AG04450 (cell line): Measurements from ENCODE around the gene BTBD9. TPM values are rescaled to one million over a fixed set of nuclear protein-coding genes. Genes with fewer than 3 reads are reported as not detected.

Source experiments
- CTCF ChIA-PET: fragments of 300-600, 350-600 bp; formaldehyde crosslinking; extraction: SDS; loops from one replicate; lab custom pipeline; 2022; ENCODE audit warnings: antibody characterized with exemption, inconsistent platforms; lab: Charles Lee
- POLR2A ChIA-PET: fragments of 350-600 bp; formaldehyde crosslinking; extraction: SDS; loops from one replicate; lab custom pipeline; 2021; ENCODE audit warnings: antibody characterized with exemption, inconsistent platforms; lab: Yijun Ruan, JAX
- DNase-seq: peaks from one replicate; pipeline ENCODE4 v3.0.0-alpha.2; 2011; ENCODE audit warnings: low read depth, low spot score
- H3K27ac ChIP-seq: one replicate; pipeline ENCODE4 v1.5.1; 2012; ENCODE audit warnings: low read depth, low read length, control low read depth
- H3K27me3 ChIP-seq: one replicate; pipeline ENCODE4 v1.6.0; 2012; ENCODE audit warnings: low read length; ENCODE audit not compliant: control insufficient read depth, insufficient read depth
- H3K4me3 ChIP-seq: 2 replicates; pipeline ENCODE4 v1.5.1; 2011; ENCODE audit warnings: mild to moderate bottlenecking, low read depth, low read length, control low read depth
- H3K9me3 ChIP-seq: 2 replicates; pipeline ENCODE4 v1.5.1; 2012; ENCODE audit warnings: low read length; ENCODE audit not compliant: control insufficient read depth, insufficient read depth
- polyA plus RNA-seq: library from polyadenylated mRNA; depleted of rRNA; stranded (reverse); fragments of >200 nt; gene quantifications from 2 replicates; pipeline ENCODE4 v1.2.3, GENCODE V29; 2011
- TF ChIP-seq, protein P1 (sequence below): IDR thresholded peaks from 2 replicates; pipeline ENCODE4 v1.5.1; 2011; ENCODE audit warnings: low read depth, low read length, control low read depth, inconsistent platforms

BTBD9 gene
- polyA plus RNA-seq, 1 experiment, result 7.2 TPM

- TF ChIP-seq, protein P1, sequence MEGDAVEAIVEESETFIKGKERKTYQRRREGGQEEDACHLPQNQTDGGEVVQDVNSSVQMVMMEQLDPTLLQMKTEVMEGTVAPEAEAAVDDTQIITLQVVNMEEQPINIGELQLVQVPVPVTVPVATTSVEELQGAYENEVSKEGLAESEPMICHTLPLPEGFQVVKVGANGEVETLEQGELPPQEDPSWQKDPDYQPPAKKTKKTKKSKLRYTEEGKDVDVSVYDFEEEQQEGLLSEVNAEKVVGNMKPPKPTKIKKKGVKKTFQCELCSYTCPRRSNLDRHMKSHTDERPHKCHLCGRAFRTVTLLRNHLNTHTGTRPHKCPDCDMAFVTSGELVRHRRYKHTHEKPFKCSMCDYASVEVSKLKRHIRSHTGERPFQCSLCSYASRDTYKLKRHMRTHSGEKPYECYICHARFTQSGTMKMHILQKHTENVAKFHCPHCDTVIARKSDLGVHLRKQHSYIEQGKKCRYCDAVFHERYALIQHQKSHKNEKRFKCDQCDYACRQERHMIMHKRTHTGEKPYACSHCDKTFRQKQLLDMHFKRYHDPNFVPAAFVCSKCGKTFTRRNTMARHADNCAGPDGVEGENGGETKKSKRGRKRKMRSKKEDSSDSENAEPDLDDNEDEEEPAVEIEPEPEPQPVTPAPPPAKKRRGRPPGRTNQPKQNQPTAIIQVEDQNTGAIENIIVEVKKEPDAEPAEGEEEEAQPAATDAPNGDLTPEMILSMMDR, result no peak
- ChIA-PET POLR2A (no interaction called here), CTCF (no interaction called here)
- Histone ChIP-seq H3K27me3 (no peaks in the 10 kb centered on the region), H3K4me3 (no peak overlapping the region), H3K27ac (no peak overlapping the region), H3K9me3 (no peaks in the 10 kb centered on the region)
- no peak for DNase-seq
Measured at GRCh38 chr6:38407192-38407591, 232.5 kb downstream of the BTBD9 start.

- Histone ChIP-seq H3K9me3 (no peaks in the 10 kb centered on the region), H3K4me3 (no peak overlapping the region), H3K27me3 (no peaks in the 10 kb centered on the region), H3K27ac (no peak overlapping the region)
- ChIA-PET POLR2A (no interaction called here), CTCF (interaction anchor here (1.1 kb wide), 1 partner anchor 371 kb away, joined by 3 read pairs; no protein-coding TSS in a partner anchor)
- TF ChIP-seq, protein P1, result no peak
- no peak for DNase-seq
Measured at GRCh38 chr6:38406096-38406495, 233.6 kb downstream of the BTBD9 start.

DNA sequence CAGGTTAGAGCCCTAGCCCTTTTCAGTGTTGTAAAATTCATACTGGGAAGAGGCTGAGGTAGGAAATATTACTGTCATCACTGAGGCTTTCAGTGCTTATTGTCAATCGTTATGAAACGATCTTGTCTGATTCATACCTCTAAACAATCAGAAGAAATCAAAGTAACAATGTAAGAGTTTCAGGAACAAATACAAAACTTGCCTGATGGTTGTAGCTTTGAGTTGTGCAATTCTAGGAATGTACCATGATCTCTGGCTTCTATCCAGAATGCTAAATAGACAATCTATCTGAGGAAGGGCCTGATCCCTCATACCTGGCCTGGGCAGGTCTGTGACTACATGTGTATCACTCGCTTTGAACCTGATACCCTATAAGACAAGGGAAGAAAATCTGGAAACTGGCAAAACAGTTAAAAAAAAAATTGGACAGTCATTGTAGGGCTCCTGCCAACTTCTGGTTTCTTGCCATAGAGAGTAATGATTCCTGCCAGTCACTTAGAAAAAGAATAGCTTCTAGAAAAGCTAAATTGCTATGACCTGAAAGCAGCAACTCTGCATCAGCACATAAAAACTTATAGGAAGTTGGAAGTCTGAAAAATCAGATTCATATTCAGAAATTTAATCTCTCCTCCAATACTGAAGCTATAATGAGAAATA is 234.7 kb downstream of the BTBD9 start:
- Histone ChIP-seq H3K9me3 (no peaks in the 10 kb centered on the region), H3K27ac (no peak overlapping the region), H3K4me3 (no peak overlapping the region), H3K27me3 (no peaks in the 10 kb centered on the region)
- no peak for DNase-seq
- ChIA-PET POLR2A (no interaction called here), CTCF (interaction anchor here (0.5 to 1.1 kb wide), 3 partner anchors 370 to 621 kb away, joined by 3 read pairs; no protein-coding TSS in a partner anchor)
- TF ChIP-seq, protein P1, result no peak

DNA sequence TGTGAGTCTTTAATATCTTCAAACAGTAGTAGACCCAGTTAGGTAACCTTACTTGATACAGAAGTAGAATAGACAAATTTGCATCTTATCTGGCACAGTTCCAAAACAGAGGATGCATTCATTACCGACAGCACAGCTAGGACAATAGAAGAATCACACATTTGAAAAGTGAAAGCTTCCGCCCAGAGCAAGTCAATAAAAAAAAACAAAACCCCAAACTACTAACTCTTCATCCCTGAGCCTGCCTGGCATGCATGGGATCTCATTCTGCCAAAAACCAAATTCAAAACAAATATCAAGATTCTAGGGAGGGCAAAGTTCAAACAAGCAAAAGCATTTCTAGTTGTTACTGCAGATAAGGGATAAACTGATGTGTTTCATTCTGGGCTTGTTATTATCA is 235.4 kb downstream of the BTBD9 start:
- POLR2A ChIA-PET, result no interaction called here
- no peaks in the 10 kb centered on the region for H3K27me3 ChIP-seq
- DNase-seq, result no peak
- TF ChIP-seq, protein P1, result no peak
- no peaks in the 10 kb centered on the region for H3K9me3 ChIP-seq
- no peak overlapping the region for H3K27ac ChIP-seq
- CTCF ChIA-PET, result interaction anchor here (0.5 kb wide), 1 partner anchor 369 kb away, joined by 3 read pairs; no protein-coding TSS in a partner anchor
- no peak overlapping the region for H3K4me3 ChIP-seq

DNA sequence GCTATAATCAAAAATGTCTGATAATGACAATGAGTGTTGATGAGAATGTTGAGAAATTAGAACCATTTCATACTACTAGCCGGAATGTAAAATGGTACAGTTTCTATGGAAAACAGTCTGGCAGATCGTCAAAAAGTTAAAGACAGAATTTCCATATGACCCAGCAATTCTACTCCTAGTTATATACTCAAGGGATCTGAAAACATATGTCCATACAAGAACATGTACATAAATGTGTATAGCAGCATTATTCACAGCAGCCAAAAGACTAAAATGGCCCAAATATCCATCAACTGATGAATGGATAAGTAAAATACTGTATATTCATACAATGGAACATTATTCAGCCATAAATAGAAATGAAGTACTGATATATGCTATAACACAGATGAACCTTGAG is 236.2 kb downstream of the BTBD9 start:
- no peak for DNase-seq
- H3K27me3 ChIP-seq, result no peaks in the 10 kb centered on the region
- ChIA-PET POLR2A (no interaction called here), CTCF (no interaction called here)
- no peak overlapping the region for H3K4me3 ChIP-seq
- no peaks in the 10 kb centered on the region for H3K9me3 ChIP-seq
- H3K27ac ChIP-seq, result no peak overlapping the region
- TF ChIP-seq, protein P1, result no peak
